Muscle of leg (tissue), 11 donors: Measurements from ENCODE around the gene PTTG1IP. TPM values are rescaled to one million over a fixed set of nuclear protein-coding genes. Genes with fewer than 3 reads are reported as not detected.

ENCODE experiments used
- DNase-seq: peaks from one replicate; pipeline ENCODE4 v3.0.0; 2013
- H3K27ac ChIP-seq: one replicate; pipeline ENCODE4 v1.5.1; 2013; ENCODE audit warnings: mild to moderate bottlenecking, low read length, control low read depth
- H3K27me3 ChIP-seq: one replicate; pipeline ENCODE4 v1.6.1; 2013; ENCODE audit warnings: low read length; ENCODE audit not compliant: control insufficient read depth, insufficient read depth
- H3K36me3 ChIP-seq: one replicate; pipeline ENCODE4 v1.6.1; 2013; ENCODE audit warnings: low read length; ENCODE audit not compliant: control insufficient read depth, insufficient read depth
- H3K4me1 ChIP-seq: one replicate; pipeline ENCODE4 v1.6.1; 2013; ENCODE audit warnings: low read length; ENCODE audit not compliant: control insufficient read depth, insufficient read depth
- H3K4me3 ChIP-seq: one replicate; pipeline ENCODE4 v1.5.1; 2013; ENCODE audit warnings: low read length, control low read depth
- H3K9me3 ChIP-seq: replicated peaks from 2 replicates; pipeline ENCODE4 v1.6.1; 2013; ENCODE audit warnings: low read depth, low read length; ENCODE audit not compliant: control insufficient read depth
- WGBS: methylation state at CpG from one replicate; pipeline ENCODE4 v1.1.5; 2013; ENCODE audit warnings: missing lambda C conversion rate; ENCODE audit not compliant: insufficient coverage; 5-methylcytosine and 5-hydroxymethylcytosine counted together
- polyA plus RNA-seq, 8 donors: library from polyadenylated mRNA; unstranded; fragments of 120-200 nt; gene quantifications; one replicate each; pipeline versions ENCODE4 v1.2.1 to v1.2.3, GENCODE V29; 2013; ENCODE audit warnings: inconsistent platforms in 1 of 8, low replicate concordance in 1 of 8; ENCODE audit not compliant: insufficient read length in 8 of 8, insufficient read depth in 1 of 8
- total RNA-seq: library from RNA; stranded (reverse); fragments of 120-200 nt; gene quantifications from one replicate; pipeline ENCODE4 v1.2.4, GENCODE V29; 2013

PTTG1IP gene
- total and polyA plus RNA-seq, 9 donors: 126 to 149 (median 136) TPM

GRCh38 chr21:44902268-44903049 is 29.0 kb upstream of the PTTG1IP start:
- Histone ChIP-seq H3K4me3 (no peak overlapping the region), H3K4me1 (peaks cover 9% of the 10 kb centered on the region), H3K9me3 (no peaks in the 10 kb centered on the region), H3K36me3 (no peaks in the 10 kb centered on the region), H3K27me3 (peaks cover 7% of the 10 kb centered on the region), H3K27ac (no peak overlapping the region)
- no peak for DNase-seq
- WGBS: 94% methylated on average over 25 of the region's 30 CpGs

GRCh38 chr21:44901391-44902074 is 28.0 kb upstream of the PTTG1IP start:
- Histone ChIP-seq H3K36me3 (no peaks in the 10 kb centered on the region), H3K27me3 (peaks cover 3% of the 10 kb centered on the region), H3K4me1 (peaks cover 4% of the 10 kb centered on the region), H3K9me3 (no peaks in the 10 kb centered on the region), H3K4me3 (no peak overlapping the region), H3K27ac (no peak overlapping the region)
- 79% methylated on average over 25 of the region's 27 CpGs for WGBS
- DNase-seq: no peak

GRCh38 chr21:44900559-44901251 is 27.2 kb upstream of the PTTG1IP start:
- no peak overlapping the region for H3K27ac ChIP-seq
- H3K27me3 ChIP-seq: peaks cover 3% of the 10 kb centered on the region
- no peak for DNase-seq
- no peaks in the 10 kb centered on the region for H3K9me3 ChIP-seq
- H3K36me3 ChIP-seq: no peaks in the 10 kb centered on the region
- peaks cover 4% of the 10 kb centered on the region for H3K4me1 ChIP-seq
- no peak overlapping the region for H3K4me3 ChIP-seq
- WGBS: 72% methylated on average over 28 of the region's 28 CpGs

GRCh38 chr21:44899768-44900558 is 26.5 kb upstream of the PTTG1IP start:
- H3K4me3 ChIP-seq: no peak overlapping the region
- DNase-seq: no peak
- no peaks in the 10 kb centered on the region for H3K36me3 ChIP-seq
- WGBS: 75% methylated on average over 37 of the region's 37 CpGs
- peaks cover 4% of the 10 kb centered on the region for H3K4me1 ChIP-seq
- no peak overlapping the region for H3K27ac ChIP-seq
- peaks cover 3% of the 10 kb centered on the region for H3K27me3 ChIP-seq
- H3K9me3 ChIP-seq: no peaks in the 10 kb centered on the region

- Histone ChIP-seq H3K4me1 (peaks cover 4% of the 10 kb centered on the region), H3K27me3 (peaks cover 3% of the 10 kb centered on the region), H3K27ac (no peak overlapping the region), H3K9me3 (no peaks in the 10 kb centered on the region), H3K36me3 (no peaks in the 10 kb centered on the region), H3K4me3 (no peak overlapping the region)
- DNase-seq: no peak
- WGBS: 70% methylated on average over 46 of the region's 49 CpGs
Observed at GRCh38 chr21:44898851-44899767, 25.6 kb upstream of the PTTG1IP start.

- no peak overlapping the region for H3K27ac ChIP-seq
- peaks cover 5% of the 10 kb centered on the region for H3K27me3 ChIP-seq
- no peaks in the 10 kb centered on the region for H3K9me3 ChIP-seq
- H3K4me1 ChIP-seq: peaks cover 4% of the 10 kb centered on the region
- no peak for DNase-seq
- no peaks in the 10 kb centered on the region for H3K36me3 ChIP-seq
- H3K4me3 ChIP-seq: no peak overlapping the region
- WGBS: 63% methylated on average over 13 of the region's 13 CpGs
Observed at GRCh38 chr21:44898011-44898488, 24.6 kb upstream of the PTTG1IP start.

GRCh38 chr21:44897326-44898010 is 24.0 kb upstream of the PTTG1IP start:
- H3K9me3 ChIP-seq: no peaks in the 10 kb centered on the region
- H3K27ac ChIP-seq: no peak overlapping the region
- peaks cover 4% of the 10 kb centered on the region for H3K4me1 ChIP-seq
- no peak overlapping the region for H3K4me3 ChIP-seq
- H3K27me3 ChIP-seq: peaks cover 5% of the 10 kb centered on the region
- no peak for DNase-seq
- no peaks in the 10 kb centered on the region for H3K36me3 ChIP-seq
- 68% methylated on average over 12 of the region's 21 CpGs for WGBS

GRCh38 chr21:44896561-44897286 is 23.2 kb upstream of the PTTG1IP start:
- Histone ChIP-seq H3K4me1 (peaks cover 4% of the 10 kb centered on the region), H3K4me3 (no peak overlapping the region), H3K27me3 (peaks cover 10% of the 10 kb centered on the region), H3K27ac (no peak overlapping the region), H3K9me3 (no peaks in the 10 kb centered on the region), H3K36me3 (no peaks in the 10 kb centered on the region)
- 74% methylated on average over 25 of the region's 25 CpGs for WGBS
- no peak for DNase-seq
